Immature natural killer cell (primary cell): ENCODE measurements around the gene HIVEP3. TPM values are rescaled to one million over a fixed set of nuclear protein-coding genes. Genes with fewer than 3 reads are reported as not detected.
A peak's percentile ranks its signal among the peaks of the same experiment; 100 is the strongest.

ENCODE experiments used
- DNase-seq, 3 donors: peaks; one replicate each; pipeline ENCODE4 v3.0.0; 2022; ENCODE audit warnings: mixed read lengths in 1 of 3
- H3K27ac Mint-ChIP-seq, 6 donors: one replicate each; pipeline ENCODE4 v1.8.0; 2020; ENCODE audit warnings: mixed read lengths in 6 of 6, mild to moderate bottlenecking in 5 of 6, inconsistent platforms in 4 of 6, moderate library complexity in 3 of 6
- H3K27me3 Mint-ChIP-seq, 3 donors: one replicate each; pipeline ENCODE4 v1.8.0; 2020 to 2021; ENCODE audit warnings: low read depth in 3 of 3, mild to moderate bottlenecking in 3 of 3, mixed read lengths in 3 of 3, moderate library complexity in 3 of 3, inconsistent platforms in 1 of 3
- H3K36me3 Mint-ChIP-seq, 3 donors: one replicate each; pipeline ENCODE4 v1.8.0; 2020; ENCODE audit warnings: mixed read lengths in 3 of 3, inconsistent platforms in 2 of 3, mild to moderate bottlenecking in 2 of 3
- H3K4me1 Mint-ChIP-seq, 2 donors: one replicate each; pipeline ENCODE4 v1.8.0; 2020; ENCODE audit warnings: inconsistent platforms in 2 of 2, mild to moderate bottlenecking in 2 of 2, mixed read lengths in 2 of 2, moderate library complexity in 1 of 2
- H3K4me3 Mint-ChIP-seq, 5 donors: one replicate each; pipeline ENCODE4 v1.8.0; 2020; ENCODE audit warnings: mild to moderate bottlenecking in 5 of 5, mixed read lengths in 5 of 5, inconsistent platforms in 3 of 5, moderate library complexity in 3 of 5
- H3K9me3 Mint-ChIP-seq, 6 donors: one replicate each; pipeline ENCODE4 v1.8.0; 2020; ENCODE audit warnings: mild to moderate bottlenecking in 6 of 6, mixed read lengths in 6 of 6, inconsistent platforms in 4 of 6, moderate library complexity in 3 of 6
- polyA plus RNA-seq, 3 donors: library from polyadenylated mRNA; unstranded; fragments of 300-500 nt; fragmentation: Illumina TruSeq; gene quantifications; one replicate each; pipeline ENCODE4 v1.2.3, GENCODE V29; 2021

The HIVEP3 gene
- polyA plus RNA-seq, 3 donors from 2014 or later = 9.8 to 24.1 (median 15.5) TPM

DNA sequence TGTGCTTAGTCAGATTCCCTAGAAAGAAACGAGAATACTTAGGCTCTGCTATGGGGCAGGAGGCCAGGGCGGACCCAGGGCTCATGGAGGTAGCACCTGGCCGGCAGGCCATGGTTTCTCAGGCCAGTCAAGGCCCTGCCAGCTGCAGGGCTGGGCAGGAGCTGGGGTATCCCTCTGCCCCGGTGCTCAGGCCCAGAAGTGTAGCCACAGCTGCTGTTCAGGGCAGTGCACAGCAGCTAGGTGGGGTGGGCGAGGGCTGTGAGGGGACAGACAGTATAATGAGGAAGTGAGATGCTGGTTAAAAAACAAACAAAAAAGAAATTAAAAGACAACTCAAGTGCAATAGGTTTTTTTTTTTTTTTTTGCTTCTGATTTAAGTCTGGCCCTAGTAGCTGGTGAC is 400.3 kb downstream of the HIVEP3 start:
- Mint-ChIP-seq H3K36me3 (peaks cover 3 to 9% (median 6%) of the 10 kb centered on the region in 3 donors), H3K4me3 (no peak overlapping the region), H3K4me1 (peaks cover 10 to 14% of the 10 kb centered on the region in 2 donors)

DNA sequence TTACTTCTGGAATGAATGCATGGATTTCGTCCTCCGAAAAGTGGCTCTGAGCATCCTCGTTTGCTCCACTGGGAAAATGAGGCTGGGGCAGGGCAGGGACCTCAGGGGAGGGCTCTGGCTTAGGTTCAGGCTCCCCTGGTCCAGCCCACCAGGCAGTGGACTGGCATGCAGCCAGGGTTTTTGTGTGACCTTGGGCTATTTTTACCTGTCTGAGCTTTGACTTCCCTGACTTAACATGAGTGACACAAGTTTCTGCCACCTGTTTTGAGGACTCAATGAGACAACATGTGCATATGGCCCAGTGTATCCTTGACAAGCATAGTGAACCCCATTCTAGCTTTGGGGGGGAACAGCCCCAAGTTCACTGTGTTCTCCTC is 401.7 kb downstream of the HIVEP3 start:
- Mint-ChIP-seq H3K4me3 (peak overlapping the region; percentile 44 to 80 (median 73)), H3K27me3 (peaks cover 1 to 7% (median 4%) of the 10 kb centered on the region in 3 donors)

More for the DNA sequence above, 400.3 kb downstream of the HIVEP3 start:
- no peaks in the 10 kb centered on the region for H3K9me3 Mint-ChIP-seq
- peaks cover 1 to 7% (median 2%) of the 10 kb centered on the region in 3 donors for H3K27me3 Mint-ChIP-seq
- no peak overlapping the region for H3K27ac Mint-ChIP-seq
- DNase-seq = no peak

DNA sequence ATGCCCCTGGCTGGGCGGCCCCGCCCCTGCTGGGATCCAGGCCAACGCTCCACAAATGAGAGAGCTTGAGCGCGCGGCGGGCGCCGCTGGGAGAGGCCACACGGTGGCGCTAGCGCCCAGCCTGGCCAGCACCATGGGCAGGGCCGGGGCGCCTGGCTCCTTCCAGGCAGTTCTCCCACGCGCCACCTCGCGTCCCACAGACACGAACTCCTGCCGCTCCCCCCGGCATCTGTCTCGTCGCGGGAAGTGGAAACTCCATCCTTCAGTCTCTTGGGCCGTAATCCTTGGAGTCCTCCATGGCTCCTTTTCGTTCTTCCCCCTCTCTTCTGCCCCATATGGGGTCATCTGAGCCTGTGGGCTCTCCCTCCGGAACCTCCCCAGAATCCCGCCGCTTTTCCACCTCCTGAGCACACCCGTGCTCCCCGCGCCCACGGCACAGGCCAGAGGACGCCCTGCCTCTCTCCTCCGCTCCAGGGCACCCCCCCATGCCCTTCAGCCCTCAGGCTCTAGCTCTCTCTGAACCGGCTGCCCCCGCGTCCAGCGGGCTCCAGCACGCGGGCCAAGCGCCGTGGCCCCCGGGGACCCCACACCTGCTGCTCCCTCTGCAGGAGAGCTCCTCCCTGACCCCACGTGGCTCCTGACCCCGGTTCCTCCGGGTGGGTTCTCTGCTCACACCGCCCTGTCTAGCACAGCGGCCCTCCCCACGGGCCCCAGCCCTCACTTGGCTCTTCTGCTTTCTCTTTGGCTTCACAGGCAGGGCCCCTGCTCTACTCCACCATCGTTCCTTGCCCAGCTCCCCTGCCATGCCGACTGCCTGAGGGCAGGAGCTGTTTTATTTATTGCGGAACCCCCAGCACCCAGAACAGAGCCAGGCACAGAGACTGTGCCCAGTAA is 402.3 kb downstream of the HIVEP3 start:
- H3K9me3 Mint-ChIP-seq = no peaks in the 10 kb centered on the region
- H3K36me3 Mint-ChIP-seq = peaks cover 3 to 10% (median 3%) of the 10 kb centered on the region in 3 donors
- peak; percentile 46 to 57 (median 53) for DNase-seq
- peak overlapping the region; percentile 68 to 80 (median 74) for H3K4me3 Mint-ChIP-seq
- H3K27me3 Mint-ChIP-seq = peaks cover 1 to 10% (median 4%) of the 10 kb centered on the region in 3 donors
- no peak overlapping the region for H3K27ac Mint-ChIP-seq
- H3K4me1 Mint-ChIP-seq = peaks cover 10 to 14% of the 10 kb centered on the region in 2 donors

More for the DNA sequence above, 401.7 kb downstream of the HIVEP3 start:
- Mint-ChIP-seq H3K36me3 (peaks cover 3 to 6% (median 3%) of the 10 kb centered on the region in 3 donors), H3K4me1 (peaks cover 10 to 14% of the 10 kb centered on the region in 2 donors), H3K27ac (no peak overlapping the region), H3K9me3 (no peaks in the 10 kb centered on the region)
- DNase-seq = no peak

DNA sequence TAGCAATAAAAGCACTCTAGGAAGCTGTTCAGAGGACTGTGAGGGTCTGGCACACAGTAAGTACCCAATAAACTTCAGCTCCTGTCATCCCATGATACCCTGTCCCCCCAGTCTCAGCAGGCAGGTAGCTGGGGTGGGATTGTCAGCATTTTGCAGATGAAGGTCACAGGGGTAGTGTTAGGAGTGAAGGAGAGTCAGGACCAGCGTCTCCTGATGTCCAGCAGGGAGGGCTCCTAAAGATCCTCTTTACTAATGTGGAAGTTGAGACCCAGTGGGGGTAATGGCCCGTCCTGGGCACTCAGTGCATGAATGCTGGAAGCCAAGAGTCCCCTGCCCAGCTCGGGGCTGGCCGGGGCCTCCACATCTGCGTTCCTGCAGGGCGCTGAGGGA is 402.9 kb downstream of the HIVEP3 start:
- no peak for DNase-seq
- Mint-ChIP-seq H3K27me3 (peaks cover 1 to 9% (median 4%) of the 10 kb centered on the region in 3 donors), H3K9me3 (no peaks in the 10 kb centered on the region), H3K36me3 (peaks cover 3 to 10% (median 3%) of the 10 kb centered on the region in 3 donors), H3K4me3 (peak overlapping the region in 2 of 5 donors; percentile 23 to 38), H3K4me1 (peaks cover 10 to 14% of the 10 kb centered on the region in 2 donors), H3K27ac (no peak overlapping the region)

DNA sequence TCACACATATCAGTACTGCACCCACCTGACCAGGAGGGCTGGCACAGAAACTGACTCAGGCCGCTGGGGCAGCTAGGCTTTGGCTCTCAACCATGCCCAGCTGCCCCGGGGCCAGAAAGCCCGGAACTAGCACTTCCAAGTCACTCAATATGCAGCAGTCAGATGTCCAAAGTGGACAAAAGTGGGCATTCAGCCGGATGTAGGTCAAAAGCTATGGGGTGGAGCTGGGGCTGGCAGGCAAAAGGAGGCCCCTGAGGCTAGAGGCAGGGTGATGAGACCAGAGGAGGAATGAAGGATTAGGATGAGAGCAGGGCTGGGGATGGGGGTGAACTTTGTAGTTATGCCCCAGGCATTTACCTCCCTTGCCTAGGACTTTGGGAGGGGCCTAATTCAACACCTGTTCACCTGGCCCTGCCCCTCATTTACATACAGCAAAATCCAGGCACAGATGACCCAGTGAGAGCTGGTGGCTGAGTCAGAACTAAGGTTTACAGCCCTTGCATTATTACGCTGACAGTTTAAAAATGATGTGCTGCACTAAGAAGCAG is 403.5 kb downstream of the HIVEP3 start:
- Mint-ChIP-seq H3K9me3 (no peaks in the 10 kb centered on the region), H3K27ac (no peak overlapping the region), H3K27me3 (peaks cover 1 to 9% (median 4%) of the 10 kb centered on the region in 3 donors), H3K36me3 (peaks cover 3 to 11% (median 4%) of the 10 kb centered on the region in 3 donors), H3K4me1 (peaks cover 10 to 14% of the 10 kb centered on the region in 2 donors), H3K4me3 (no peak overlapping the region)
- DNase-seq = no peak

DNA sequence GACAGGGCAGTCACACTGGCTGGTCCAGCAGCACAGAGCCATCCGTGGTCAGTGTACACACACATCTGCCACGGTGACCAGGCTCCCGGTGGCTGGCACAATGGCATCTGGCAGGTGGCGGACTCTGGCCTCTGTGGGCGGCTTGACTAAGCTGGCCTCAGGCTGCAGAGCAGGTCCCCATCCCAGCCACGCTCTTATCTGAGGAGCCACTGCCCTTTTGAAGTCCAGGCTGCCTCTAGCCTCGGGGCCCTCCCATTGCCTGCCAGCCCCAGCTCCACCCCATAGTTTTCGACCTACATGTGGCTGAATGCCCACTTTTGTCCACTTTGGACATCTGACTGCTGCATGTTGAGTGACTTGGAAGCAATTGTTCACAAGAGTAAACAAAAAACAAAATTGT is 404.3 kb downstream of the HIVEP3 start:
- Mint-ChIP-seq H3K4me3 (no peak overlapping the region), H3K36me3 (peaks cover 4 to 9% (median 7%) of the 10 kb centered on the region in 3 donors), H3K27me3 (peaks cover 1 to 9% (median 4%) of the 10 kb centered on the region in 3 donors), H3K9me3 (no peaks in the 10 kb centered on the region), H3K27ac (no peak overlapping the region), H3K4me1 (peaks cover 10 to 14% of the 10 kb centered on the region in 2 donors)
- no peak for DNase-seq

DNA sequence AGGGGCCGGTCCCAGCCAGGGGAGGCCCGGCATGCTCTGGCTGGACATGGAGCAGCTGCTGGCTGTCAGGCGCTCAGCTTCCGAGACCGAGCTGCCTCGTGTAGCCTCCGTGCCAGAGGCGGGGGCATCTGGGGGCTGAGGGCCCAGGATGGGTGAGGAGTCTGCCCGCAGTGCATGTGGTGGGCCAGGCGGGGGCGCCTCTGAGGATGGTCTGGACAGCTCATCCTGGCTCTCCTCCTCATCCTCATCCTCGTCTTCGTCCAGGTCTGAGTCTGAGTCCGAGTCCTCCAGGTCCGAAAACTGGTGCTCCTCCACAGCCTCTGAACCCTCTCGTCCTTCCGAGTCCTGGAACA is 405.4 kb downstream of the HIVEP3 start:
- peaks cover 1 to 9% (median 4%) of the 10 kb centered on the region in 3 donors for H3K27me3 Mint-ChIP-seq
- no peak overlapping the region for H3K4me3 Mint-ChIP-seq
- peaks cover 10 to 14% of the 10 kb centered on the region in 2 donors for H3K4me1 Mint-ChIP-seq
- peaks cover 4 to 8% (median 4%) of the 10 kb centered on the region in 3 donors for H3K36me3 Mint-ChIP-seq
- H3K27ac Mint-ChIP-seq = no peak overlapping the region
- H3K9me3 Mint-ChIP-seq = no peaks in the 10 kb centered on the region
- DNase-seq = no peak

DNA sequence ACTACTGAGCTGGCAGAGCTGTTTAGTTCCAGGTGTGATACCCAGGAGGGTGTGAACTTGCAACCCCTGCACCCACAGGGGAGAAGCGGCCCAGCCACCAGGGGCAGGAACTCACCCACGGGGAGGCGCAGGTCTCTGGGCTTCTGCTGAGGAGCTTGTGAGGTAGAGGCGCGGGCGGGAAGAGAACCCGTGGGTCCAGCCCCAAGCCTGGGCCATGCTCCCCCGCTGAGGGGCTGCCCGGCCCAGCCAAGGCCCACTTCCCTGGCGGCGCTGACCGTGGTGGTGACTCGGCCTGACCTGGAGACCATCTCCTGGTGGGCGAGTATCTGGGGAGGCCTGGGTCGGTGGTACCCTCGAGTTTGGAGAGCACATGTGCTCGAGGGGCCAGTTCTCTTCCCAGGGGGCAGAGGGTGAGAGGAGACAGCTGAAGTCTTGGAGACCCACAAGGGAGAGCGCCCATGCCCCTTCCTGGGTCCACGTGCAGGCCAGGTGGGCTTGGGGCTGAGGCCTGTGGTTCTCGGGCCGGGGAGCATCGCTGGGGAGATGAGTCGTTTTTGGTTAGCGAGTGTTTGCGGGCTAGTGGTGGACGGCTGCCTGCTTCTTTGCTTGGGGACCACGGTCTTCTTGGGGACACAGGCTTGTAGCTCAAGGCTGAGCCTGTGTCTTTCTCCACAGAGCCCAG is 405.9 kb downstream of the HIVEP3 start:
- H3K4me1 Mint-ChIP-seq = peaks cover 10 to 14% of the 10 kb centered on the region in 2 donors
- peaks cover 4 to 8% (median 4%) of the 10 kb centered on the region in 3 donors for H3K36me3 Mint-ChIP-seq
- H3K9me3 Mint-ChIP-seq = no peaks in the 10 kb centered on the region
- peaks cover 1 to 9% (median 4%) of the 10 kb centered on the region in 3 donors for H3K27me3 Mint-ChIP-seq
- no peak overlapping the region for H3K4me3 Mint-ChIP-seq
- no peak for DNase-seq
- H3K27ac Mint-ChIP-seq = no peak overlapping the region

DNA sequence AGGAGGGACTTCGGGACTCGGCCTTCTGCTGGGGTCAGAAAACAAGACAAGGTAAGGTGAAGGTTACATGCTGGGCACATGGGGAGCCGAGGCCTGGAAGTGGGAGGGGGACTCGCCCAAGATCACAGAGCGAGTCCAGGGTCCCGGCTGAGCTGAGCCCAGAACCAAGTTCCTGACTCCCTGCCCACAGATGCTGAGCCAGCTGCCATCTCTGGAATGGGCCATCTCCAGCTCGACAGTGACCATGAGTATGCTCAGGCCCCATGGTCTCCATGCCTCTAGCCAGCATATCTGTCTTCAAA is 407.5 kb downstream of the HIVEP3 start:
- Mint-ChIP-seq H3K9me3 (no peaks in the 10 kb centered on the region), H3K36me3 (peaks cover 4 to 8% (median 4%) of the 10 kb centered on the region in 3 donors), H3K27me3 (peaks cover under 1 to 4% (median 3%) of the 10 kb centered on the region in 3 donors), H3K27ac (no peak overlapping the region), H3K4me3 (no peak overlapping the region), H3K4me1 (peaks cover under 1 to 2% of the 10 kb centered on the region in 2 donors)
- DNase-seq = no peak

DNA sequence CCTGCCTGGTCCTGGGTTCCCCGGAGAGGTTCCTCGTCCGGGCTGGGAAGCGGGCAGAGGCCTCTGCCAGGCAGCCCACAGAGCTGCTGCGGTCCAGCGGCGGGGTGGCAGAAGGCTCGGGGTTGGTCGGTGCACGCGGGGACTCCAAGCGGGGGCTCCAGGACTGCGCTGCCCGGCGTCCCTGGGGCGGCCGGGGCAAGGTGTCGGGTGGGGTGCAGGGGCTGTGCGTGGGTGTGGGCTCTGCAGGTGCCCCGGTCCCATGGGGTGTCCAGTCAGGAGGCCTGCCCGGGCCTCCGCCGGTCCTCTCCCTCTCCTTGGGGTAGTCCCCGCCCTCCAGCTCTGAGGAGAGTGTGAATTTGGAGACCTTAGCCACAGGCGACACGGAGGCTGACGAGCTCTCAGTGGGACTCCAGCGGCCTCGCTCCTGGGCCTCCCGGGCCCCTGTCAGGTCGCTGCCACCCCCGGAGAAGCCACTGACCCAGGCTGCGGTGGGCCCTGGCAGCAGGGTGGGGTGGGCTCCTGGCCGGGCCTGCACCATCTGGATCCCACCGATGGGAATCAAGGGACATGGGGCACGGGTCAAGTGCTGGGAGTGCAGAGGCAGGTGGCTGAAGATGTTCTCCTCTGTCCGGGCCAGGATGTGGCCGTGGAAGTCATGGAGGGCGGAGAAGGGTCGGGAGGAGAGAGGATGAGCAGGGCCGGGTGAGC is 408.0 kb downstream of the HIVEP3 start:
- no peak overlapping the region for H3K4me3 Mint-ChIP-seq
- H3K27ac Mint-ChIP-seq = no peak overlapping the region
- peaks cover 0 to 4% (median 3%) of the 10 kb centered on the region in 3 donors for H3K27me3 Mint-ChIP-seq
- H3K4me1 Mint-ChIP-seq = no peaks in the 10 kb centered on the region
- no peaks in the 10 kb centered on the region for H3K9me3 Mint-ChIP-seq
- no peak for DNase-seq
- peaks cover 4 to 8% (median 4%) of the 10 kb centered on the region in 3 donors for H3K36me3 Mint-ChIP-seq

DNA sequence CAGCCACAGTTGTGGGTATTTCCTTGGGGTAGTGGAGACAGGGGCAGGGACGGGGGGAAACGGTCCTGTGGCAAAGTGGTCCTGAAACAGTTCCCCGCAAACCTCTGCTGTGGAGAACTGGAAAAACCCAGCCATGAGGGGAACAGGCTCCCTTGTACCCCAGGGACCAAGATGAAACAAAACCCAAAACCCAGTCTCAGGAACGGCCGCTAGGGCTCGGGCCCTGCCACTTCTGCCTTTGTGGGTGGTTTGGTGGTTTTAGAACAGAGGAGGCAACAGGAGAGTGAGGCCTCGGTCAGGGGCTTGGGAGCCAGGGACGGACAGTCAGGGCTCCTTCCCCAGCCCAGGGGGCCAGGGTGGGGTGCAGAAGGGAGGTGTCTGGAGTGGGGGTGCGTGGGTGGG is 409.5 kb downstream of the HIVEP3 start:
- H3K27ac Mint-ChIP-seq = no peak overlapping the region
- H3K36me3 Mint-ChIP-seq = peaks cover 4 to 8% (median 4%) of the 10 kb centered on the region in 3 donors
- H3K4me3 Mint-ChIP-seq = no peak overlapping the region
- no peaks in the 10 kb centered on the region for H3K9me3 Mint-ChIP-seq
- no peak for DNase-seq
- peaks cover 0 to 2% of the 10 kb centered on the region in 2 donors for H3K4me1 Mint-ChIP-seq
- peaks cover 0 to 3% (median 2%) of the 10 kb centered on the region in 3 donors for H3K27me3 Mint-ChIP-seq

DNA sequence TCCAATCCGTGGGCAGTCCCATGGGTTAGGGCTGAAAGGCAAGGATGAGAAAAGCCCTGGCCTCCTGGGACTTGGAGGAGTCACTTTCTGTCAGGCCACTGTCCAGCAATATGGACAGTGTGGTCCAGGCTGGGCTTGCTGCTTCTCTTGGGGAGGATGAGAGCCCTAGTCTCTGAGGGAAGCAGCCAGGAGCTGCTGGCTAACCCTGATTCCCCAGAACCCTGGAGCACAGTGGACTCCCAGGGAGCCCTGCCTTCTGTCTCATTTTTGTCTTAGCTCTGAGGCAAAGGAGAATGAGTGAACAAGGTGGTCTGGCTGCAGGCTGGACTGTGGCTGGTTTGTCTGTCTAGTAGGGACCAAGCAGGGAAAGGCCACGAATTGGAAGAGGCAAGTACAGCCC is 410.4 kb downstream of the HIVEP3 start:
- H3K4me3 Mint-ChIP-seq = no peak overlapping the region
- no peak overlapping the region for H3K27ac Mint-ChIP-seq
- H3K9me3 Mint-ChIP-seq = no peaks in the 10 kb centered on the region
- peaks cover 0 to 5% of the 10 kb centered on the region in 2 donors for H3K4me1 Mint-ChIP-seq
- peaks cover 0 to 3% (median 2%) of the 10 kb centered on the region in 3 donors for H3K27me3 Mint-ChIP-seq
- peaks cover 4 to 8% (median 4%) of the 10 kb centered on the region in 3 donors for H3K36me3 Mint-ChIP-seq
- no peak for DNase-seq

DNA sequence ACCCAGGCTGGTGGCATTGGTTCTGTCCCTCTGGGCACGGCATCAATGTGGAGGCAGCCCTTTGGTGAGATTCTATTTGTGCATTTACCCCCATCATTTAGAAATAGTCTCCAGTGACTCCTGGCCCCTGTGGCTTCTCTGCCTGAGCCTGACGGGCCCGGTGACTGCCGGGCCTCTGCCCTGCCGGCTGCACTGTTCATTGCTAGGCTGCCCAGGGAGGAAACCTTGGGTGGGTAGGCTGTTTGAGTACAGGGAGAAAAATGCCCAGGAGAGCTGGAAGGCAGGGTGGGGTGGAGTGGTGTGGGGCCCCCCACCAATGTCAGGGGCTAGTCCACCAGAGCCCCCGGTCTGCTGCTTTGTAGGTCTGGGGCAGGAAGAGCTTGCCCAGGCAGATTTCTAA is 410.9 kb downstream of the HIVEP3 start:
- no peak overlapping the region for H3K27ac Mint-ChIP-seq
- peaks cover 0 to 3% (median 2%) of the 10 kb centered on the region in 3 donors for H3K27me3 Mint-ChIP-seq
- no peaks in the 10 kb centered on the region for H3K9me3 Mint-ChIP-seq
- peaks cover 0 to 5% of the 10 kb centered on the region in 2 donors for H3K4me1 Mint-ChIP-seq
- no peak for DNase-seq
- H3K36me3 Mint-ChIP-seq = peaks cover 4 to 8% (median 4%) of the 10 kb centered on the region in 3 donors
- no peak overlapping the region for H3K4me3 Mint-ChIP-seq
